NCI-H1048 (cell line): ENCODE results near the gene INF2.
"Not testable (repeated sequence)": the region's sequence is repeated elsewhere in the genome, so short reads cannot be mapped to it uniquely, and the experiment has no call there.

Experiments used
- DNase-seq: peaks from one replicate; lab custom pipeline; 2025; lab: John Stamatoyannopoulos, UW

The INF2 gene

DNA sequence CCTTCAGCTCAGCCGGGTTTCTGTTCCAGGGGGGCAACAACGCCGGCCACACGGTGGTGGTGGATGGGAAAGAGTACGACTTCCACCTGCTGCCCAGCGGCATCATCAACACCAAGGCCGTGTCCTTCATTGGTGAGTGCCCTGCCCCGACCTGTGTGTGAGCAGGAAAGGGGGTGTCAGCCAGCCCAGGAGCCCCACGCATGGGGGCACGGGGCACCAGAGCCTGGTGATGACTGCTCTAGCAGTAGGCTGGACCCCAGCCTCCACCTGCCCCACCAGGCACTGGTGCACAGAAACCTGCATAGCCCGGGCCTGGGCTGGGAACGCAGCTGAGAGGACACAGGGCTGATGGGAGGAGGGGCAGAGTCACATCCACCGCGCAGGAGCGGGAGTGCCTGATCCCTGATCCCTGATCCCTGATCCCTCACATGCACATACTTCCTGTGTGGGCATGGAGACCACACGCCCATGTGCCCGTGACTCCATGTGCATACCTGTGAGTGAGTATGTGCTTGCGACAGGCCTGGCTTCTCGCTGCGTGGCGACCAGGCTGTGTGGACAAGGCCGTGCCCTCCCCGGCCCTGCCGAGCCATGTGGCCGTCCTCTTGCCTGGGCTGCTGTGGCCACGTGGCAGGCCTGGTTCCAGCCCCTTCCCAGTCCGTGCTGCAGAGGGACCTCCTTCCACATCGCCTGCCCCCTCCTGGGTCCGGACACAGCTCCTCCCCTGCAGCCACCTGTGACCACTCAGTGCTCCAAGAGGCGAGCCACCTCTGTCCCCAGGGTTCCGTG is 45.8 kb downstream of the INF2 start:
- no peak for DNase-seq

DNA sequence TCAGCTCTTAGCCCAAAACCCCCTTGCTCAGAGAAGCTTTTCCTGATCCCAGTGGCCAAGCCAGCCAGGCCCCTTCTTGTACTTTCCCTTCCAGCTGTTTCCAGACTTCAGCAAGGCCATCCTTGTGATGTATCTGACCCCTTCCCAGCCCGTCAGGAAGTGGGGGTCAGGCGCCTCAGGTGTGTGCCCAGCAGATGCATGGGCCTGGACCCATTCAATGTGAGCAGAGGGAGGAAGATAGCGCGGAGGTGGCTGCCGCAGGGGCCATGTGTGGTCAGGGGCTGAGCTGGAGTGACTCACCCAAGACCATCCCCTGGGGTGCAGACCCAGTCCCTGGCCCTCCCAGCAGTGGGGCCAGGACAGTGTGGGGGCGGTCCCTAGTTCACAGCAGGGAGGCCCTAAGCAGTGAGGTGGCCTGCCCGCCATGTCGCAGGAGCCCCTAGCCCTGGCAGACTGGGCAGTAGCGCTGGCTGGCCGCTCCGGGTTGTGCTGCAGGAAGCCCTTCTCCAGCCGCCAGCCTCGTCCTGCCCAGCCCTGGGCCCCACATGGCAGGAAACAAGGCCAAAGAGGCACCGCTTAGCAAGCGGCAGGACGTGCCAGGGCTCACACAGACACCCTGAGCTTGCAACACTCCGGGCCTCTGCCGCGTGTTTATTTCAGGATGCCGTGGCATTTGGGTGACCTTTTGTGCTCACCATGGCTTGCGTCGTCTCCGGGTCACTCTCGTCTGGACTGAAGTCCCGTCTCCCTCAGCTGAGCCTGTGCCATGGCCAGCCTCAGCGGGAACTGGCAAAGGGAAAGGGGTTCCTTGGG is 46.6 kb downstream of the INF2 start:
- DNase-seq = no peak

DNA sequence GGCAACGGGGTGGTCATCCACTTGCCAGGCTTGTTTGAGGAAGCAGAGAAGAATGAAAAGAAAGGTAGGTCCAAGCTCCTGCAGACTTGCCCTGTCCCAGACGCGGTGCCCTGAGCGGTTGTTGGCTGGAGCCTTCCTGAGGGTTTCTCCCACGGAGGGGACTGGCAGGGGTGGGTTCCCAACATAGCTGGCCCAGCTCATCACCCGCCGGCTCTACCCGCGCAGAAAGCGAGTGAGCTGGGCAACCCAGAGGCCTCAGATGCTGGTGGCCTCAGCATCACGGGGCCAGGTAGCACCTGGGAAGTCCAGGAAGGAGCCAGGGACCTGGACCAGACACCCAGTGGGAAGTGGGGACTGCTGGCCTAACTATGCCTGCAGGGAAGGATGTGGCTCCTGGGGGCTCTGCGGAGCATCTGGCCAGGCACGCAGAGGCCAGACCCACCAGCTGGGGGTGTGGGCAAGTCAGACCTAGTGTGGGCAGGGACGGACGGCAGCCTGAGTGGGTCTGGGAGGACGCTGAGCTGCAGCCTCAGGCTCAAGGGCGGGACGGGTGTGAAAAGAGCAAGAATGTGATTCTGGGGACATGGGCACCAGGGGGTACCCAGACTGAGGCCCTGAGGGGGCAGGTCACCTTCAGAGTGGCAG is 49.1 kb downstream of the INF2 start:
- DNase-seq = no peak

DNA sequence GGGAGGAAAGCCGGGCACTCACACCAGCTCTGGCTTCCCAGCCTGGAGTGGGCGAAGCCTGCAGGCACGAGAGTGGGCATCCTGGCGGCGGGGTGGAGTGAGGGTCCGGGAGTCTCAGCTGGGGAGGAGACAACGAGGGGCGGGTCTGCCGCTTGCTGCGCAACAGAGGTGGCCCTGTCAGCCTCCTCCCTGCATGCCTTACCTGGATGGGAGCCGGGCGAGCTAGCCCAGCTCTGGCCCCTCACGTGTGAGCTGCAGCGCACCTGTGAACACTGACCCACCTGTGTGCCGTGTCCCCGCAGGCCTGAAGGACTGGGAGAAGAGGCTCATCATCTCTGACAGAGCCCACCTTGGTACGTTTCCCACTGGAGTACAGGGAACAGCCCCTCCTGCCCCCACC is 49.6 kb downstream of the INF2 start:
- DNase-seq = no peak

DNA sequence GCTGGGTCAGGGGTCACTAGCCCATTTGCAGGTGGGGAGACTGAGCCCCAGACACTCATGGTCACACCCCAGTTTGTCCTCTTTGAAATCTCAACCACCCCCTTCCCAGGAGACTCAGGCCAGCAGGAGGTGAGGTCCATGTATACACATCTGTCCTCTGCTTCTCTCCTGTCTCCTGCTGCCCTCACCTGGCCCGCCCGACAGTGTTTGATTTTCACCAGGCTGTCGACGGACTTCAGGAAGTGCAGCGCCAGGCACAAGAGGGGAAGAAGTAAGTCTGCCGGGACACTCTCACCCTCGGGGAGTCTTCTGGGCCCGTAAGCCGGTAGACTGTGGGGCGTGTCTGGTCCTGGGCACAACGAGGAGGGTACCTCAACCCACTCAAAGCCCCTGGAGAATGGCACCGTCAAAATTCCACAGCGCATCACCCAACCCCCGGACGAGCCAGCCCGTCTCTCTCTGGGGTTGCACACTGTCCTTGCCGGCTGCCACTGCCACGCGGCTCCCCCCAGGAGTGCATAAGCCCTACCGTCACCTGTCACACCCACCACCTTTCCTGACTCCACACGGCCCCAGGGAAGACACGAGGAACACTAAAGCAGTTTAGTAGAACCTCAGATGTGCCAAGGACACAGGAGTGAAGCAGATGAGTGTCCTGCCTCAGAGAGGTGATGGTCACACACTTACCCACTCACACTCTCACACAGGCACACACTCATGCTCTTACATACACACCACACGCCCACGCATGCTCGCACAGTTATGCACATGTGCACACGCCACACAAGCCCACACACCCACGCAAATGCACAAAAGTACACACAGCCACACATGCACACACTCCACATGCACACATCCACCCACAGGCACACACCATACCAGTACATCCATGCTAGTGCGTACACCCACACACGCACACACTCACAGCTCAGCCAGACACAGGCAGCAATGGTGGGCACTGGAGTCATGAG is 50.4 kb downstream of the INF2 start:
- no peak for DNase-seq

DNA sequence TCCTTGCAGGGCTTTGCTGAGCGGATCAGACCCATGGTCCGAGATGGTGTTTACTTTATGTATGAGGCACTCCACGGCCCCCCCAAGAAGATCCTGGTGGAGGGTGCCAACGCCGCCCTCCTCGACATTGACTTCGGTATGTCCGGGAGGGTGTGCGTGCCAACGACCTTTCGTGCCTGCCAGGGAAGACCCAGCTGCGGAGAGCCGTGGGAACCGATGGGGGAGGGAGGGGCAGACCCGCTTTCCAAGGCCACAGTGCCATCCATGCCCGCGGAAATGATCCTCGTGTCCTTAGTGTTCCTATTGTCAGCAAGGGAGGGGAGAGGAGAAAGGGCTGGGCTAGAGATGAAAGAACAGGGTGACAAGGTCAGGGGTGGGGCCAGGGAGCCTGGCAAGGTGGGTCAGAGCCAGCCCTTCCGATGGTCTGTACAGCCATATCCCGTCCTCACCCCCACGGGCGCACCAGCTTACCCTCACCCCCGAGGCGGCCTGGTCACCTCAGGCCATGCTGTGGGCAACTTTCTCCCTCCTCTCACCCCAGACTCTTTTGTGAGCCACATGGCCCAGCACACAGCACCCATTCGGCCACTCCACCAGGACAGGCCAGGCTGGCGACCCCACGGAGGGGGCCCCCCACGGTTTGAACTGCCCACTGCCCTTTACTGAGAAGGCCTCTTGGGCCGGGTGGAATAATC is 51.8 kb downstream of the INF2 start:
- DNase-seq = no peak

DNA sequence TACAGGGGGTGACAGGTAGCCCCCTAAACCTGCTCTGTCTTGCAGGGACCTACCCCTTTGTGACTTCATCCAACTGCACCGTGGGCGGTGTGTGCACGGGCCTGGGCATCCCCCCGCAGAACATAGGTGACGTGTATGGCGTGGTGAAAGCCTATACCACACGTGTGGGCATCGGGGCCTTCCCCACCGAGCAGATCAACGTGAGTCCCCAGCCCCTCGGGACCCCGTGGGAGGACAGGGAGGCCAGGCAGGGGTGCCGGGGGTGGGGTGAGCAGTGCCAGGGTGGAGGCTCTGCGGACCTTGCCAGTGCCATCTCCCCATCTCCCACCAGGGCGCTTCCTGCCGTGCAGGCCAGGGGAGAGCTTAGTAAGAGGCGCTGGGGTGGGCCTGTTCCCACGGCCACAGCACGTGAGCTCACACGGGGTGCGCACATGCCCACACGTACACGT is 52.4 kb downstream of the INF2 start:
- no peak for DNase-seq

DNA sequence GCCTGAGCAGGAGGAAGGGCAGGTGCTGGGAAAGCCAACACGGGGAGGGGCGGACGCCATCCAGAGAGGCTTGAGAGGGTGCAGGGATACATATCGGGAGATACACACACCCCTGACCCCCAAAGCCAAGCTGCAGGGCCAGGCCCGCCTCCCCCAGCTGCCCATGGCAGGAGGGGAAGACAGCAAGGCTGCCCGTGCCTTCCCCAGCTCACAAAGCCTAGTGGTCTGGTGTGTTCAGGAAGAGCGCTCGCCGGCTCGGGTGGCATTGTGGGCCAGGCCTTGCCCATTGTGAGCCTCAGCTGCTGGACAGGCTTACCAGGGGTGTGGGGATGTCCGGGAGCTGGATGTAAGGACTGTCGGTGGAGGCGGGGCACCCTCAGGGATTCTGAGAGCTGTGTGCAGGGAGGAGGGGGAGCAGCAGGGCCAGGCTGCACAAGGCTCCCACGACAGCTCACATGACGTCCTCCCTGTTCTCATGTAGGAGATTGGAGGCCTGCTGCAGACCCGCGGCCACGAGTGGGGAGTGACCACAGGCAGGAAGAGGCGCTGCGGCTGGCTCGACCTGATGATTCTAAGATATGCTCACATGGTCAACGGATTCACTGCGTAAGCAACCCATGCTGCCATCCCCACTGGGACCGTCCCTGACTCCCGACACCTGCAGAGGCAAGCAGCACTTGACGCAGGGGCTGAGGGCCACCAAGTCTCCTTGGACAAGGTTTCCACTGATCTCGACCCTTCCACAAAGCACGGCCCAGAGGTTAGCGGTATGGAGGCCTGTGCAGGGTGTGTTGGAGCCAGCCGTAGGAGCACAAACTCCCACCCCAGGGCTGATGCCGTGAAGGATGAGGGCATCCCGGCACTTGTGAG is 53.4 kb downstream of the INF2 start:
- DNase-seq = no peak

DNA sequence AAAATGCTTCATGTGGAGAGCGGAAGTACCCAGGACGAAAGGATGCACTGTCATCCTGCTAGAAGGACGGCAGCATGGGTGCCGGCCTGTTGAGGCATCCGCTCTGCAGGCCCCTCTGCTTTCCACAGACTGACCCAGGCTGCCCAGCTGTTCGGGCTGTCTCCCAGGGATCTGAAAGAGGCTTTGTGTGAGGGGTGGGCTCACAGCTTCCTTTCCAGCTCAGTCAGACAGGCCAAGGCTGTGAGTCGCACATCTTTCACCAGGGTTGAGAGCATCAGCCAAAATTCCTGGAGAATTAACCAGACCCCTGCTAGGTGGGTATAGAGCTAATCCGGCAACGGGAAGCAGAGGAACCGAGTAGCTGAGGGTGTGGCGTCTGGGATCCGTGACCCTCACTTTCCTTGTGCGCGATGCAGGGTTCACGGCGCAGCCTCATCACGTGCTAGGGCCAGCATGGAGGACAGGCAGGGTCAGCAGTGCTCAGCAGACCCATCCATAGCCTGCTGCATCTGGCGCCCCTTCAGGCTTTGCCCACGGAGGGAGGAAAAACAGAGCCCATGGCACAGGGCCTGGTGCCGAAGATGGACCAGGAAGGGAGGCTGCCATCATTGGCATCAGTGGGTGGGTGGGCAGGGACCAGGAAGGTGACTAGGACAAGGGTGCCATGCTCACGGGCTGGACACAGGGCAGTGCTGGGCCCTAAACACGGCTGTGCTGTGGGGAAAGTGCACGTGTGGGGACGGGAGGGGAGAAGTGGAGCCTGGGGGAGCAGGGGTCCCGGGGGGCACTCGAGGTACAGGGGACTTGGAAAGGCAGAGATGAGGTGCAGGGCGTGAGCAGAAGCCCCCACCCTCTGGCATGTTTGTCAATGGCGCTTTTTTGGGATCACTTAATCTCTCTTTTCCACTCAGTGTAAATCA is 54.3 kb downstream of the INF2 start:
- DNase-seq = no peak

DNA sequence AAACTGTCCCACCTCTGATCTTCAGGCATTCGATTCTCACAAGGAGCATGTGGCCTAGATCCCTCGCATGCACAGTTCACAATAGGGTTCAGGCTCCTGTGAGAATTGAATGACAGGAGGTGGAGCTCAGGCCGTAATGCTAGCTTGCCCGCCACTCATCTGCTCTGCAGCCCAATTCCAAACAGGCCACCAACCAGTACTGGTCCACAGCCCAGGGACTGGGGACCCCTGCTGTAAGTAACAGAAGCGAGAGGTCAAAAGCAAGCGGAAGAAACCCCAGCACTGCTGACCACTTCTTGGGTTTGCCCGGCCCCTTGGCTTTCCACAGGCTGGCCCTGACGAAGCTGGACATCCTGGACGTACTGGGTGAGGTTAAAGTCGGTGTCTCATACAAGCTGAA is 55.1 kb downstream of the INF2 start:
- no peak for DNase-seq

DNA sequence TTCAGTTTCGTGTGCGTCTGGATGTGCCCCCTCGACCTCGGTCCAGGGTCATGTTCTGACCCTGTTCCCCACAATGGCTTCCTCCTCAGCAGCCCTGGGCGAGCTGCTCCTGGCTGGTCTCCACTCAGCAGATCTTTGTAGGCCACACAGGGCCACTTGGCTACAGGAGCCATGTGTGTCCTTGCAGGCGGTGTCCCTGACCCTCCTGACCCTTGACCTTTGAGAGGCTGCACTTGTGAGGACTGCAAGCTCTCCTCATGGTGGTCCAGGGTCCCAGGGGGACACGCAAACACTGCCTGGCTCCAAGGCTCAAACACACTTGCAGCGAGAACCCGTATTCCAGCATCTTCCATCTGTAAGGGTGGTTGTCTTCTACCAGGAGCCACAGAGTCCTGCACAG is 56.0 kb downstream of the INF2 start:
- no peak for DNase-seq

DNA sequence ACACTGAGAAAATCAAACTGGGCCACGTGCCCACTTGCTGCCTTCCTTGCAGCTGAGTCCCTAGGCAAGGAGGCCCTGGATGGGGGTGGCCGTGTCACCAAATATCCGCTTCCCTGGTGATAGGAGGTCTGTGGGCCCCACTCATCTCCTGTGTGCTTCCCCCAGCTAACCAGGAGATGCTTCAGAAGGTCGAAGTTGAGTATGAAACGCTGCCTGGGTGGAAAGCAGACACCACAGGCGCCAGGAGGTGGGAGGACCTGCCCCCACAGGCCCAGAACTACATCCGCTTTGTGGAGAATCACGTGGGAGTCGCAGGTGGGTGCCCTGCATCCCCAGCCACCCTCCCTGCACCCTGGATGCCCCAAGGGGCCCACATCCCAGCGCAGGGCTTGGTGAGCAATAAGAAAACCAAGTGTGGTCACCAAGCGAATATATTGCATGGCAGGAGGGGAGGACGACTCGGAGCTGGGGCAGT is 56.7 kb downstream of the INF2 start:
- no peak for DNase-seq

DNA sequence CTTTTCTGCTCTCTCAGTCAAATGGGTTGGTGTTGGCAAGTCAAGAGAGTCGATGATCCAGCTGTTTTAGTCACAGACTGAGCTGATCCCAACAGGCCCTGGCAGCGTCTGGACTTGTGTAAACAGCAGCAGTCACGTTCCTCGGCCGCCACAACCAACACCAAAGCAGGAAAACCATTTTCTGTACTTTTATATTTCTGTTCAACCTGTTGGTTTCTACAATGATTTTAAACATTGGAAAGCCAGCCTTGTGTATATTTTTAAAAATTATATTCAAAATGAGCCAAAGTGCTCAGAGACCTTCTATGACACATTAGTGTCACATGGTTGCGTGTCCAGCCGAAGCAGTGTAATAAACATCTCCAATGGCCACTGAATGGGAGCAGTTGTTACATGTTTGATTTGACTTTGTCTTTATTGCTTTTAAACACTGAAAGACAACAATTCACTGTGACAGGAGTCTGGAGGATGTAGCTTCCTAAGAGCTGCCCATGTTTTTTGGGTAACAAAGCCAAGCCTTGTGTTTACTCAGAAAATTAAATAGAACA is 57.6 kb downstream of the INF2 start:
- no peak for DNase-seq

DNA sequence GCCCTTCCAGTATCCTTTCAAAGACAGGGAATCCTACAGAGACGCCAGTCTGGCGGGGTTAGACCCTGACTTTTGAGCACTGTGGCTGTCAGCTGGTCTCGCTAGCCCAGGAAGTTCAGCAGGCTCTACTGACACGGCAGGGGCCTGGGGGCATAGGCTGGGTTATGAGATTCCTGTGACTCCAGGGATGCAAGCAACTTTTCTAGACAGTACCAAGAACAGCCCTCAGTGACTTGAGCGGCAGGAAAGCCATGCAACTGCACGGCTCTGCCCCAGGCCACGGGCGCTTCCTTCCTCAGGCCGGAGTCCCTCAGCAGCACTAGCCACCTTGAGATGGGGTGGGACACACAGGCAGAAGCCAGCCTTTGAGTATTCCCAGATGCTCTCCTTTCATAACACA is 58.5 kb downstream of the INF2 start:
- no peak for DNase-seq

DNA sequence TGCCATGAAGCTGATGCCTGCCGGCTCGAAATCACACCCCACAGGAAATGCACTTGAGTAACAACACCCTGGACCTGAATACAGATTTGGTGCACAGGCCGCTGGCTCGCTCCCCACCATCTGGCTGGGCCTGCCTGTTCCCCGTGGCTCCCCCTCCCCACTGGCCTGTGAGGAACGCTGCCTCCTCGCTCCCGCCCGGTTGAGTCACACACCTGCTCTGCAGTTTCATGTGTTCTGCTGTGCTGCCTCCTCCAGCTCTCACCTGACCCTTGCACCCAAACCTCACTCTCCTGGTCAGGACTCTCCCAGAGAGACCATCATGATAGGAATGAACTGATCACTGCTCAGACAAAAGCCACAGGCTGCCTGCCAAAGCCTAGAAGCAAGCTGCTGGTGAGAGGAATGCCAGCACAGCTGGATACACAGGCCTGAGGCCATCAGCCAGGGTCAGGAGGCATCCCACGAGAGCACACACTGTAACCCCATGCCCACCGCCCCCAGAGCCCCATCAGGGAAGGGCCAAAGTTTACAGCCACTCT is 59.8 kb downstream of the INF2 start:
- DNase-seq = no peak

DNA sequence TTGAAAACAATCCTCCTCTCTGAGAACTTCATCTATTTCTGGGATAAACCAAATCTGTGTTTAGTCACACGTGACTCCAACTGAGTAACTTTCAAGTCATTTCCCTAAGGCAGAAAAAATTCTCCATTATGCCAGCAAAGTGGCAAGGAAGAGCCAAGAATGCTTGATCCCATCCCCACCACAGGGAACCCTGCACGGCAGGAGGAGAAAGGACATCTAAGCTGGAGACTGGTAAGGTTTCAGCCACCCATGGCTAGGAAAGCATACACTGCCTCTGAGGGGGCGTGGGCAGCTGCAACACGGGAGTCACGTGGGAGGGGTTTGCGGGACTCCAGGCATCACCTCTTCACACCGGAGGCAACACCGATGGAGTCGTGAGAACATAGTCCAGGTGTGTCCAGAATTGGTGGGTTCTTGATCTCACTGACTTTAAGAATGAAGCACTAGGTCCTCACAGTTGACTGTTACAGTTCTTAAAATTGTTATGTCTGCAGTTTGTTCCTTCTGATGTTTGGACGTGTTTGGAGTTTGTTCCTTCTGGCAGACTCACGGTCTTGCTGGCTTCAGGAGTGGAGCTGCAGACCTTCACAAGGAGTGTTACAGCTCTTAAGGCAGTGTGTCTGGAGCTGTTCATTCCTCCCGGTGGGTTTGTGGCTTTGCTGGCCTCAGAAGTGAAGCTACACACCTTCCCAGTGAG is 60.8 kb downstream of the INF2 start:
- no peak for DNase-seq

DNA sequence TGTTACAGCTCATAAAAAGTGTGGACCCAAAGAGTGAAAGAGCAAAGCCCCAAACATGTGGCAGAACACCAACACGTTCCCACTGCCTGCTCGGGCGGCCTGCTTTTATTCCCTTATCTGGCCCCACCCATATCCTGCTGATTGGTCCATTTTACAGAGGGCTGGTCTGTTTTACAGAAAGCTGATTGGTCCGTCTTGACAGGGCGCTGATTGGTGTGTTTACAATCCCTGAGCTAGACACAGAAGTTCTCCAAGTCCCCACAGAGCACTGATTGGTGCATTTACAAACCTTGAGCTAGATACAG is 61.3 kb downstream of the INF2 start:
- DNase-seq = not testable (repeated sequence)
